ENCODE measurements around the gene FAM114A1. TPM values are rescaled to one million over a fixed set of nuclear protein-coding genes. Genes with fewer than 3 reads are reported as not detected.

The FAM114A1 gene
- total and polyA plus RNA-seq, 7 donors, result 5.6 to 20.0 (median 15.4) TPM

DNA sequence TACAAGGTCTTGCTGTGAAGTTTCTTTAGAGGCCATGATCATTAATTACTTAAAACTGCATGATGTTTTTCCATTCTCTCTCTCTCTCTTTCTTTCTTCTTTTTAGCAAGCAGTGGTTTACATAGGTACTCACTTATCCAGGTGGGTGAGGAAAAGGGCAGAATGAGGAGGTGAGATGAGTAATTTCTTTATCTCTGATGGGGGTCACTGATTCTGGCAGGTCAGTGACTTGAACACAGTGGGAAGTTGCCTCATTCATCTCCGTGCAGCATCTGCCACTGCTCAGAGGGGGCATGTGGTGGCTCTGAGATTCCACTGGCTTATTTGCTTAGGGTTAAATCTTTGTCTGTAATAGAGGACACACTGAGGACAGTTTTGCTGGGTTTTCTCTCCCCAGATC lies 62.6 kb downstream of the FAM114A1 start:
- WGBS, 3 donors, result 56 to 74% (median 67%) methylated on average over 1 of the region's 1 CpG
- TF ChIP-seq, protein P1, sequence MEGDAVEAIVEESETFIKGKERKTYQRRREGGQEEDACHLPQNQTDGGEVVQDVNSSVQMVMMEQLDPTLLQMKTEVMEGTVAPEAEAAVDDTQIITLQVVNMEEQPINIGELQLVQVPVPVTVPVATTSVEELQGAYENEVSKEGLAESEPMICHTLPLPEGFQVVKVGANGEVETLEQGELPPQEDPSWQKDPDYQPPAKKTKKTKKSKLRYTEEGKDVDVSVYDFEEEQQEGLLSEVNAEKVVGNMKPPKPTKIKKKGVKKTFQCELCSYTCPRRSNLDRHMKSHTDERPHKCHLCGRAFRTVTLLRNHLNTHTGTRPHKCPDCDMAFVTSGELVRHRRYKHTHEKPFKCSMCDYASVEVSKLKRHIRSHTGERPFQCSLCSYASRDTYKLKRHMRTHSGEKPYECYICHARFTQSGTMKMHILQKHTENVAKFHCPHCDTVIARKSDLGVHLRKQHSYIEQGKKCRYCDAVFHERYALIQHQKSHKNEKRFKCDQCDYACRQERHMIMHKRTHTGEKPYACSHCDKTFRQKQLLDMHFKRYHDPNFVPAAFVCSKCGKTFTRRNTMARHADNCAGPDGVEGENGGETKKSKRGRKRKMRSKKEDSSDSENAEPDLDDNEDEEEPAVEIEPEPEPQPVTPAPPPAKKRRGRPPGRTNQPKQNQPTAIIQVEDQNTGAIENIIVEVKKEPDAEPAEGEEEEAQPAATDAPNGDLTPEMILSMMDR (IDR thresholded peaks at IDR 0.05), result no peak
- Histone ChIP-seq H3K27me3 (ENCODE audit: insufficient read depth in 3 of 3, low read length in 2 of 3) (no peaks in the 10 kb centered on the region), H3K4me1 (no peaks in the 10 kb centered on the region), H3K4me3 (no peak overlapping the region), H3K36me3 (ENCODE audit: insufficient read depth in 1 of 2, low read depth in 1 of 2) (peaks cover 0 to 94% of the 10 kb centered on the region in 2 donors), H3K9me3 (no peaks in the 10 kb centered on the region), H3K27ac (no peak overlapping the region)
- DNase-seq (no peak), ATAC-seq (no peak)
- intact Hi-C loops (cut with DNase I), result no loop called here

DNA sequence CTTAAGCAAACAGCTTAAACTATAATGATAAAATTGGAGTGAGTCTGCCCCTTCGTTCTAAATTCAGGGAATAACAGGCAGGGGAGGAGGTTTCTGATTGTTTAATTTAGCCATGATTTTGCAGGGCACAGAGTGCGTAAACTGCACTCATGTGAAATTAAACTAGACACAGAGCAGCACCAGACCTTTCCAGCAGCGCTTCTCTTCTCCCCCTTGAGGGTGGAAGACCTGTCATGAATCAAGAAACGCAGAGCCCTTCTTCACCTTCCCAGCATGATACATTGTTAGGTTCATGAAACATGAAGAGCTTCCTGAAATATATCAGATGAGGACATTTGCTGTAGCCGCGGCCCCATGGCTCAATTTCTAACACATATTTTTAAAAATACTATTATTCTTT lies 63.1 kb downstream of the FAM114A1 start:
- TF ChIP-seq, protein P1 (IDR thresholded peaks at IDR 0.05), result no peak
- intact Hi-C loops (cut with DNase I), result no loop called here
- DNase-seq, result no peak
- WGBS, 3 donors, result 85 to 86% (median 86%) methylated on average over 6 of the region's 6 CpGs
- peaks cover 0 to 94% of the 10 kb centered on the region in 2 donors for H3K36me3 ChIP-seq (ENCODE audit: insufficient read depth in 1 of 2, low read depth in 1 of 2)
- H3K27me3 ChIP-seq (ENCODE audit: insufficient read depth in 3 of 3, low read length in 2 of 3), result no peaks in the 10 kb centered on the region
- no peaks in the 10 kb centered on the region for H3K9me3 ChIP-seq
- H3K4me1 ChIP-seq, result no peaks in the 10 kb centered on the region
- no peak for ATAC-seq
- H3K27ac ChIP-seq, result no peak overlapping the region
- no peak overlapping the region for H3K4me3 ChIP-seq

DNA sequence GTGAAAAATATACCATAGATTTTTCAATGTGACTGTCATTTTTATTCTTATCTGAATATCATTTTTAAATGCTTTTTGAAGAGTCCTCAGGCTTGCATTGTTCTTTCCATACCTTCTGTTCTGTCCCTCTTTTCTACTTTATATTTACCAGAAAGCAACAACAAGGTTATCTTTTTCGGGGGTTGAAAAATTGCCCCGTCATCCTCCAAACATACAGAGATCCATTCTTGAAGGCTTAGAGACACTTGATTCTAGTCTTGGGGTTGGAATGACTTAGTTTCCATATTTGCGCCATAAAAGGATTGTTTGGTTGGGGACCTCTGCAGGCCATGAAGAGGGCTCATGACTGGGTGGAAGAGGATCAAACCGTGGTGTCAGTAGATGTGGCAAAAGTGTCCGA lies 63.5 kb downstream of the FAM114A1 start:
- H3K4me1 ChIP-seq, result no peaks in the 10 kb centered on the region
- 77 to 90% (median 87%) methylated on average over 5 of the region's 5 CpGs for WGBS, 3 donors
- DNase-seq (no peak), ATAC-seq (no peak)
- H3K4me3 ChIP-seq, result no peak overlapping the region
- TF ChIP-seq, protein P1 (IDR thresholded peaks at IDR 0.05), result no peak
- peaks cover 2 to 93% of the 10 kb centered on the region in 2 donors for H3K36me3 ChIP-seq (ENCODE audit: insufficient read depth in 1 of 2, low read depth in 1 of 2)
- intact Hi-C loops (cut with DNase I), result no loop called here
- no peaks in the 10 kb centered on the region for H3K9me3 ChIP-seq
- no peak overlapping the region for H3K27ac ChIP-seq
- no peaks in the 10 kb centered on the region for H3K27me3 ChIP-seq (ENCODE audit: insufficient read depth in 3 of 3, low read length in 2 of 3)

DNA sequence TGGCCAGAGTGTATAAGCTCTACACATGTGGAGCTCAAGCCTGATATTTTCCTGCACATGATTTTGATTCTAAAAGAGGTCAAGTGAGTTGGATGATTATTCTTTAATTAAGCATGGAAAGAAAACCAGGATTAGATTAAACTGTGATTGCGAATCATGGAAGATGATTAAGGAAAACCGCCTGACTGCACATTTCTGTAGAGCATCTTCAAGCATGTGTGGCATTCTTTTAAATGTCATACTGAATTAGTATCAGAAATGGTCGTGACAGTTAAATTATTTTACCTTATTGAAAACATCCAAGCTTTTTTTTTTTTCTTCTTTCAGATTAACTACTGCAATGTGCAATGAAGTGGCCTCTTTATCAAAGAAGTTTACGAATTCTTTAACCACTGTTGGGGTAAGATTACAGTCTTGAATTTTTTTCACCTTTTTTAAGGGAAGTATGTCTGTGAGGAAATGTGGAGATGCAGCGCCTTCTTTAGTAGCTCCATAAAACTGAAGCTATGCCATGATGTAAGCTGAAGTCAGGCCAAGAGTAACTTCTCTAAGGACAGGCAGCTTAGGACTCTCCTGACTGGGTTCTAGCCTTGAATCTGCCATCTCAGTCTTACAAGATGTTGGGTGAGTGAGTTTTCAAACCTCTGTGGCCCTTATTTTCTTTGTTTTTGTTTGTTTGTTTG lies 67.9 kb downstream of the FAM114A1 start:
- H3K36me3 ChIP-seq (ENCODE audit: insufficient read depth in 1 of 2, low read depth in 1 of 2), result peaks cover 5 to 92% of the 10 kb centered on the region in 2 donors
- H3K9me3 ChIP-seq, result no peaks in the 10 kb centered on the region
- no peak overlapping the region for H3K27ac ChIP-seq
- no peaks in the 10 kb centered on the region for H3K4me1 ChIP-seq
- H3K4me3 ChIP-seq, result no peak overlapping the region
- no peaks in the 10 kb centered on the region for H3K27me3 ChIP-seq (ENCODE audit: insufficient read depth in 3 of 3, low read length in 2 of 3)
- TF ChIP-seq, protein P1 (IDR thresholded peaks at IDR 0.05), result no peak
- DNase-seq (no peak), ATAC-seq (no peak)
- intact Hi-C loops (cut with DNase I), result no loop called here
- WGBS, 3 donors, result 65 to 86% (median 76%) methylated on average over 5 of the region's 5 CpGs

DNA sequence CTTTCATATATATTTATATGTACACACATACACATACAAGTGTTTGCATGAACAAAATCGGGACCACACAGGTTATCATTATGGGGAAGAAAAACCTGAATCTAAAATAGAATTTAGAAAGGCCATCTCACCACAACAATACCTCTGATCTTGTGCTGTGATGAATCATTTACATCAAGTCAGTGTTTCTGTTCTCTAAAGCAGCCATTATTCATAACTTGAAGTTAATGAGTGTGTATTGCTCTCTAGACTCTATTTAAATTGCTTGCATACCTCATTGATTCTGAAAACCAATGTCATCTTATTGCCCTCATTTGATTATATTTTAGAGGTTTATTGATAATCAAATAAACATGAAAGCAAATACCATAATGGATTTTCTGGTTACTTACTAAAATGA lies 71.6 kb downstream of the FAM114A1 start:
- DNase-seq (no peak), ATAC-seq (no peak)
- peaks cover 8 to 63% of the 10 kb centered on the region in 2 donors for H3K36me3 ChIP-seq (ENCODE audit: insufficient read depth in 1 of 2, low read depth in 1 of 2)
- no peaks in the 10 kb centered on the region for H3K9me3 ChIP-seq
- peaks cover 16% of the 10 kb centered on the region for H3K4me1 ChIP-seq
- H3K27ac ChIP-seq, result no peak overlapping the region
- TF ChIP-seq, protein P1 (IDR thresholded peaks at IDR 0.05), result no peak
- 85 to 97% (median 94%) methylated on average over 1 of the region's 1 CpG for WGBS, 3 donors
- no peak overlapping the region for H3K4me3 ChIP-seq
- intact Hi-C loops (cut with DNase I), result no loop called here
- H3K27me3 ChIP-seq (ENCODE audit: insufficient read depth in 3 of 3, low read length in 2 of 3), result no peaks in the 10 kb centered on the region
